Bronchial epithelial cell (primary cell): ENCODE results near the gene KRT20. TPM values are rescaled to one million over a fixed set of nuclear protein-coding genes. Genes with fewer than 3 reads are reported as not detected.

Experiments used
- DNase-seq: peaks from one replicate; pipeline ENCODE4 v3.0.0-alpha.2; 2010; ENCODE audit warnings: low read depth
- FAIRE-seq: peaks from 2 replicates; lab custom pipeline; 2011; peaks lifted over from hg19 to GRCh38; lab: Jason Lieb, UNC
- H3K27me3 ChIP-seq: 2 replicates; pipeline ENCODE4 v1.5.1; 2011; ENCODE audit warnings: low read length; ENCODE audit not compliant: control insufficient read depth, insufficient read depth
- H3K36me3 ChIP-seq: 2 replicates; pipeline ENCODE4 v1.5.1; 2011; ENCODE audit warnings: low read length; ENCODE audit not compliant: control insufficient read depth, insufficient read depth
- H3K4me3 ChIP-seq: 2 replicates; pipeline ENCODE4 v1.5.1; 2011; ENCODE audit warnings: mild to moderate bottlenecking, low read depth, low read length, control low read depth
- CTCF ChIP-seq: IDR thresholded peaks from 2 replicates; pipeline ENCODE4 v1.5.1; 2011; ENCODE audit warnings: mild to moderate bottlenecking, moderate library complexity, low read length, control low read depth, inconsistent platforms; ENCODE audit not compliant: insufficient read depth, severe bottlenecking
- total RNA-seq: library from RNA; depleted of rRNA; stranded (reverse); fragments of >200 nt; gene quantifications from 2 replicates; pipeline ENCODE4 v1.2.1, GENCODE V29; 2014

KRT20 gene
- total RNA-seq, 1 donor from 2014 or later, result not detected

- Histone ChIP-seq H3K36me3 (no peaks in the 10 kb centered on the region), H3K27me3 (no peaks in the 10 kb centered on the region), H3K4me3 (no peak overlapping the region)
- FAIRE-seq (no peak), DNase-seq (no peak)
- no peak for TF ChIP-seq CTCF
These were observed 56.5 kb downstream of the KRT20 start for GRCh38 chr17:40828454-40829044.

- Histone ChIP-seq H3K36me3 (no peaks in the 10 kb centered on the region), H3K4me3 (no peak overlapping the region), H3K27me3 (no peaks in the 10 kb centered on the region)
- TF ChIP-seq CTCF, result no peak
- FAIRE-seq (no peak), DNase-seq (no peak)
These were observed 57.1 kb downstream of the KRT20 start for GRCh38 chr17:40827746-40828453.

Other genes with a start within 250 kb of the KRT20 start
- gene SMARCE1, start 237.4 kb downstream of the KRT20 start, total RNA-seq, result 49.2 and 75.5 TPM in 2 replicates
- not detected in 2 replicates for gene KRT222, start 220.1 kb downstream of the KRT20 start, total RNA-seq
- gene KRT24, start 181.5 kb downstream of the KRT20 start, total RNA-seq, result 1.6 and 9.1 TPM in 2 replicates
- not detected in 2 replicates for gene KRT25, start 129.9 kb downstream of the KRT20 start, total RNA-seq
- gene KRT26, start 113.0 kb downstream of the KRT20 start, total RNA-seq, result not detected in 2 replicates
- not detected in 2 replicates for gene KRT27, start 102.7 kb downstream of the KRT20 start, total RNA-seq
- gene KRT28, start 85.3 kb downstream of the KRT20 start, total RNA-seq, result not detected in 2 replicates
- 5.8 and 6.3 TPM in 2 replicates for gene KRT10, start 62.6 kb downstream of the KRT20 start, total RNA-seq
- gene KRT12, start 18.0 kb downstream of the KRT20 start, total RNA-seq, result not detected in 2 replicates
- 12.9 and 29.4 TPM in 2 replicates for gene KRT23, start 52.4 kb upstream of the KRT20 start, total RNA-seq
- not detected in 2 replicates for gene KRT39, start 81.7 kb upstream of the KRT20 start, total RNA-seq
- 0.13 TPM in 1 of 2 replicates, not detected in the other for gene KRT40, start 99.1 kb upstream of the KRT20 start, total RNA-seq
- not detected in 2 replicates for gene KRTAP3-3, start 108.9 kb upstream of the KRT20 start, total RNA-seq
- not detected in 2 replicates for gene KRTAP3-2, start 114.7 kb upstream of the KRT20 start, total RNA-seq
- not detected in 2 replicates for gene KRTAP3-1, start 123.9 kb upstream of the KRT20 start, total RNA-seq
- gene KRTAP1-5, start 142.0 kb upstream of the KRT20 start, total RNA-seq, result not detected in 2 replicates
- gene KRTAP1-4, start 145.0 kb upstream of the KRT20 start, total RNA-seq, result not detected in 2 replicates
- gene KRTAP1-3, start 149.6 kb upstream of the KRT20 start, total RNA-seq, result not detected in 2 replicates
- not detected in 2 replicates for gene KRTAP1-1, start 156.2 kb upstream of the KRT20 start, total RNA-seq
- not detected in 2 replicates for gene KRTAP2-1, start 162.1 kb upstream of the KRT20 start, total RNA-seq
- not detected in 2 replicates for gene KRTAP2-2, start 170.0 kb upstream of the KRT20 start, total RNA-seq
- gene KRTAP2-3, start 174.9 kb upstream of the KRT20 start, total RNA-seq, result not detected in 2 replicates
- not detected in 2 replicates for gene KRTAP2-4, start 180.6 kb upstream of the KRT20 start, total RNA-seq
- gene KRTAP4-7, start 198.9 kb upstream of the KRT20 start, total RNA-seq, result not detected in 2 replicates
- gene KRTAP4-8, start 212.9 kb upstream of the KRT20 start, total RNA-seq, result not detected in 2 replicates
- not detected in 2 replicates for gene KRTAP4-16, start 217.0 kb upstream of the KRT20 start, total RNA-seq
- not detected in 2 replicates for gene KRTAP4-9, start 220.1 kb upstream of the KRT20 start, total RNA-seq
- gene KRTAP4-11, start 233.1 kb upstream of the KRT20 start, total RNA-seq, result not detected in 2 replicates
- not detected in 2 replicates for gene KRTAP4-12, start 238.9 kb upstream of the KRT20 start, total RNA-seq